H9 (cell line): ENCODE data around the gene TNXB. TPM values are rescaled to one million over a fixed set of nuclear protein-coding genes. Genes with fewer than 3 reads are reported as not detected.

Experiments used
- DNase-seq: peaks from one replicate; pipeline ENCODE4 v3.0.0-alpha.2; 2017
- H2AFZ ChIP-seq: one replicate; pipeline ENCODE4 v1.6.1; 2013; ENCODE audit warnings: mild to moderate bottlenecking, low read length, control low read depth, moderate library complexity
- H2AK5ac ChIP-seq: 2 replicates; pipeline ENCODE4 v1.6.1; 2013; ENCODE audit warnings: low read length, control low read depth, mixed read lengths; ENCODE audit not compliant: insufficient read length
- H2BK120ac ChIP-seq: one replicate; pipeline ENCODE4 v1.6.1; 2013; ENCODE audit warnings: low read depth, mild to moderate bottlenecking, low read length, control low read depth, inconsistent platforms; ENCODE audit not compliant: poor library complexity, severe bottlenecking
- H2BK12ac ChIP-seq: 2 replicates; pipeline ENCODE4 v1.6.1; 2013; ENCODE audit warnings: low read length, control low read depth, mixed read lengths, low read depth; ENCODE audit not compliant: insufficient read length
- H2BK15ac ChIP-seq: 2 replicates; pipeline ENCODE4 v1.6.1; 2013; ENCODE audit warnings: low read depth, low read length, control low read depth
- H2BK20ac ChIP-seq: one replicate; pipeline ENCODE4 v1.6.1; 2013; ENCODE audit warnings: low read depth, mild to moderate bottlenecking, low read length, control low read depth, inconsistent platforms; ENCODE audit not compliant: poor library complexity, severe bottlenecking
- H2BK5ac ChIP-seq: 2 replicates; pipeline ENCODE4 v1.6.1; 2013; ENCODE audit warnings: low read length, control low read depth, mixed read lengths; ENCODE audit not compliant: insufficient read length
- H3K14ac ChIP-seq: 2 replicates; pipeline ENCODE4 v1.6.1; 2013; ENCODE audit warnings: low read length, control low read depth; ENCODE audit not compliant: insufficient read depth
- H3K18ac ChIP-seq: 2 replicates; pipeline ENCODE4 v1.6.1; 2013; ENCODE audit warnings: low read depth, mild to moderate bottlenecking, mixed read lengths, low read length, control low read depth; ENCODE audit not compliant: insufficient read length
- H3K23ac ChIP-seq: 2 replicates; pipeline ENCODE4 v1.6.1; 2013; ENCODE audit warnings: low read length, control low read depth, mixed read lengths, low read depth; ENCODE audit not compliant: insufficient read length
- H3K23me2 ChIP-seq: 2 replicates; pipeline ENCODE4 v1.6.1; 2013; ENCODE audit warnings: low read depth, mild to moderate bottlenecking, mixed read lengths, low read length, control low read depth; ENCODE audit not compliant: insufficient read length, poor library complexity, severe bottlenecking
- H3K27ac ChIP-seq: 2 replicates; pipeline ENCODE4 v1.5.1; 2013; ENCODE audit warnings: low read length, control low read depth, mixed read lengths, low read depth; ENCODE audit not compliant: insufficient read length
- H3K27me3 ChIP-seq: 2 replicates; pipeline ENCODE4 v1.6.1; 2013; ENCODE audit warnings: low read length, control low read depth, inconsistent platforms; ENCODE audit not compliant: insufficient read depth
- H3K4ac ChIP-seq: 2 replicates; pipeline ENCODE4 v1.6.1; 2013; ENCODE audit warnings: low read depth, mild to moderate bottlenecking, control low read depth, inconsistent platforms, low read length, moderate library complexity
- H3K4me1 ChIP-seq: 2 replicates; pipeline ENCODE4 v1.6.1; 2013; ENCODE audit warnings: low read length, control low read depth, inconsistent platforms; ENCODE audit not compliant: insufficient read depth
- H3K4me2 ChIP-seq: 2 replicates; pipeline ENCODE4 v1.6.1; 2013; ENCODE audit warnings: low read length, control low read depth, mixed read lengths; ENCODE audit not compliant: insufficient read length, insufficient read depth
- H3K56ac ChIP-seq: 2 replicates; pipeline ENCODE4 v1.6.1; 2013; ENCODE audit warnings: low read depth, mild to moderate bottlenecking, mixed read lengths, low read length, control low read depth; ENCODE audit not compliant: insufficient read length
- H3K79me1 ChIP-seq: 2 replicates; pipeline ENCODE4 v1.6.1; 2013; ENCODE audit warnings: low read depth, mild to moderate bottlenecking, moderate library complexity, low read length, control low read depth, inconsistent platforms; ENCODE audit not compliant: insufficient read depth, poor library complexity, severe bottlenecking
- H3K79me2 ChIP-seq: 2 replicates; pipeline ENCODE4 v1.6.1; 2013; ENCODE audit warnings: low read length, control low read depth, inconsistent platforms; ENCODE audit not compliant: insufficient read depth
- H3K9ac ChIP-seq: 2 replicates; pipeline ENCODE4 v1.6.1; 2013; ENCODE audit warnings: low read length, control low read depth, mixed read lengths; ENCODE audit not compliant: insufficient read length; ENCODE audit errors: extremely low read depth
- H3K9me3 ChIP-seq: one replicate; pipeline ENCODE4 v1.6.1; 2013; ENCODE audit warnings: low read depth, low read length, inconsistent platforms; ENCODE audit not compliant: control insufficient read depth
- H3T11ph ChIP-seq: one replicate; pipeline ENCODE4 v1.6.1; 2013; ENCODE audit warnings: mild to moderate bottlenecking, low read length, control low read depth, inconsistent platforms
- H4K20me1 ChIP-seq: one replicate; pipeline ENCODE4 v1.6.1; 2013; ENCODE audit not compliant: control insufficient read depth, insufficient read length, insufficient read depth
- H4K5ac ChIP-seq: 2 replicates; pipeline ENCODE4 v1.6.1; 2013; ENCODE audit warnings: low read depth, mild to moderate bottlenecking, mixed read lengths, low read length, control low read depth; ENCODE audit not compliant: insufficient read length
- H4K8ac ChIP-seq: replicated peaks from 2 replicates; pipeline ENCODE4 v1.6.1; 2013; ENCODE audit warnings: low read length, control low read depth, mixed read lengths, low read depth; ENCODE audit not compliant: insufficient read length
- H4K91ac ChIP-seq: 2 replicates; pipeline ENCODE4 v1.6.1; 2013; ENCODE audit warnings: low read depth, mild to moderate bottlenecking, moderate library complexity, mixed read lengths, low read length, control low read depth; ENCODE audit not compliant: insufficient read length
- H3K27ac Mint-ChIP-seq, 3 experiments: 2 replicates in 2 of 3; 3 replicates in 1 of 3; pipeline ENCODE4 v1.8.0; 2020 to 2021; ENCODE audit warnings: mixed read lengths in 3 of 3, mild to moderate bottlenecking in 1 of 3, moderate library complexity in 1 of 3
- H3K27me3 Mint-ChIP-seq: 2 replicates; pipeline ENCODE4 v1.8.0; 2021; ENCODE audit warnings: low read depth, mild to moderate bottlenecking, moderate library complexity, mixed read lengths
- H3K36me3 Mint-ChIP-seq, 3 experiments: 2 replicates in 2 of 3; 3 replicates in 1 of 3; pipeline ENCODE4 v1.8.0; 2020 to 2021; ENCODE audit warnings: low read depth in 3 of 3, mixed read lengths in 3 of 3; ENCODE audit not compliant: insufficient read depth in 1 of 3
- H3K4me1 Mint-ChIP-seq, 2 experiments: 2 replicates each; pipeline ENCODE4 v1.8.0; 2020; ENCODE audit warnings: mixed read lengths in 2 of 2
- H3K4me3 Mint-ChIP-seq, 2 experiments: 2 replicates in 1 of 2; 3 replicates in 1 of 2; pipeline ENCODE4 v1.8.0; 2020 to 2021; ENCODE audit warnings: mild to moderate bottlenecking in 2 of 2, mixed read lengths in 2 of 2, moderate library complexity in 1 of 2
- H3K9me3 Mint-ChIP-seq, 2 experiments: 2 replicates in 1 of 2; 3 replicates in 1 of 2; pipeline ENCODE4 v1.8.0; 2020; ENCODE audit warnings: mild to moderate bottlenecking in 2 of 2, mixed read lengths in 2 of 2, moderate library complexity in 1 of 2
- CTCF ChIP-seq: fragments of 200-600 bp; sonication (generic); conservative IDR thresholded peaks from 3 replicates; pipeline ENCODE4 v1.8.0; 2021; ENCODE audit warnings: antibody characterized with exemption, mild to moderate bottlenecking
- whole genome bisulfite sequencing: extraction: QIAGEN DNeasy Blood & Tissue Kit; methylation state at CpG from one replicate; pipeline ENCODE4 v1.1.7; 2013; ENCODE audit warnings: missing lambda C conversion rate, low lambda C conversion rate, mixed read lengths; ENCODE audit not compliant: insufficient read length; ENCODE audit errors: extremely low coverage; 5-methylcytosine and 5-hydroxymethylcytosine counted together
- total RNA-seq: library from RNA; stranded (reverse); gene quantifications from 2 replicates; pipeline ENCODE4 v1.2.1, GENCODE V29; 2021

The TNXB gene
- total RNA-seq, 1 experiment from 2014 or later: 5.0 TPM

- Histone ChIP-seq H2BK5ac (no peak overlapping the region), H4K91ac (no peak overlapping the region), H3K14ac (peak overlapping the region; percentile 79; the same call in 1 of the 2 replicates), H3K79me1 (no peaks in the 10 kb centered on the region), H3K18ac (peak overlapping the region; percentile 77), H3K4ac (no peak overlapping the region), H3K9me3 (no peaks in the 10 kb centered on the region), H2BK12ac (no peak overlapping the region), H4K20me1 (no peaks in the 10 kb centered on the region), H2AFZ (no peak overlapping the region), H3K56ac (no peak overlapping the region), H3K23ac (no peak overlapping the region), H4K5ac (no peak overlapping the region), H2BK120ac (no peak overlapping the region), H3K27ac (no peak overlapping the region), H3K23me2 (peaks cover 3% of the 10 kb centered on the region), H2AK5ac (no peak overlapping the region), H3K79me2 (no peaks in the 10 kb centered on the region), H2BK20ac (no peak overlapping the region), H3K27me3 (no peaks in the 10 kb centered on the region; the same call in 1 of the 2 replicates), H2BK15ac (no peak overlapping the region), H4K8ac (no peak overlapping the region), H3K9ac (no peak overlapping the region), H3T11ph (no peak overlapping the region), H3K4me1 (no peaks in the 10 kb centered on the region), H3K4me2 (peak overlapping the region; percentile 29)
- TF ChIP-seq CTCF: peak; percentile 68
- Mint-ChIP-seq H3K9me3 (no peaks in the 10 kb centered on the region), H3K27ac (peak overlapping the region in 1 of 3 experiments; percentile 50; a peak in 1 of 7 replicates), H3K27me3 (peaks cover 30% of the 10 kb centered on the region), H3K4me3 (peak overlapping the region; percentile 38 to 71), H3K36me3 (no peaks in the 10 kb centered on the region; a peak in 1 of 7 replicates), H3K4me1 (peaks cover 12 to 25% of the 10 kb centered on the region in 2 experiments)
- peak; percentile 94 for DNase-seq
- WGBS: no CpG with 5 or more reads among the region's 50 CpGs
Observed at GRCh38 chr6:32087574-32088486, 21.3 kb downstream of the TNXB start.
